HPDE6-E6E7 (cell line): ENCODE data around the gene GPA33.

Experiments
- DNase-seq: peaks from one replicate; pipeline ENCODE4 v3.0.0; 2011; ENCODE audit warnings: missing footprints; ENCODE audit errors: extremely low spot score

GPA33 gene, protein sequence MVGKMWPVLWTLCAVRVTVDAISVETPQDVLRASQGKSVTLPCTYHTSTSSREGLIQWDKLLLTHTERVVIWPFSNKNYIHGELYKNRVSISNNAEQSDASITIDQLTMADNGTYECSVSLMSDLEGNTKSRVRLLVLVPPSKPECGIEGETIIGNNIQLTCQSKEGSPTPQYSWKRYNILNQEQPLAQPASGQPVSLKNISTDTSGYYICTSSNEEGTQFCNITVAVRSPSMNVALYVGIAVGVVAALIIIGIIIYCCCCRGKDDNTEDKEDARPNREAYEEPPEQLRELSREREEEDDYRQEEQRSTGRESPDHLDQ

DNA sequence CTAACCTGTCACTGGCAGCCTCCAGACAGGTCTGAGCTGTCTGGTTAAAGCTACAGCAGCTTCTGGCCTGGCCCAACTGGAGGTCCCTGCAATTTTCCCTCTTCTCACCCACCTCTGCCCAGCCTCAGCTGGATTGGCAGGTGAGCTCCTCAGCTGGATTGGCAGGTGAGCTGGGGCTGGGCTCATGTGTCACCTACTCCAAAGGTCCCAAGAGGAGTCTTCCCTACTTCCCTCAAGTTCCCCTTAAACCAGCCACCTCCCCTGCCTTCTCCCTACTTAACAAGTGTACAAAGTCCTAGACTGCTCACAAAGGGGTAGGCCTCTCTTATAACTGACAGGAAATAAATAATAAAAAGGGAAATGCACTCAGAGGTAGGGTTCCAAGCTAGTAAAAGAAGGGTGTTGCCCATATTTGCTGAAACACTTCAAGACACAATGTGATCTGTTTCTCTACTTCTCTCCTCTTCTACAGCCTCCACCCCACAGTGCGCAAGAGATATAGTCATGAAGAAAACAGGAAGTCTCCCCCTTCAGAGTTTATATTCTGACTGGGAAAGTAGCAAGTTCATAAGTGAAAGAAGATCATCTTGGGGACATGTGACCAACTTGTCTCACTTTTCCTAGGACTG lies at the start of gene GPA33:
TSS of gene GPA33 (minus strand) at position 64 of the 629 bp plus-strand sequence. CDS start 90 bp downstream, outside the sequence.
- DNase-seq: no peak

- DNase-seq: no peak
Observed at GRCh38 chr1:167138703-167139102, 48.5 kb upstream of the GPA33 start.

DNA sequence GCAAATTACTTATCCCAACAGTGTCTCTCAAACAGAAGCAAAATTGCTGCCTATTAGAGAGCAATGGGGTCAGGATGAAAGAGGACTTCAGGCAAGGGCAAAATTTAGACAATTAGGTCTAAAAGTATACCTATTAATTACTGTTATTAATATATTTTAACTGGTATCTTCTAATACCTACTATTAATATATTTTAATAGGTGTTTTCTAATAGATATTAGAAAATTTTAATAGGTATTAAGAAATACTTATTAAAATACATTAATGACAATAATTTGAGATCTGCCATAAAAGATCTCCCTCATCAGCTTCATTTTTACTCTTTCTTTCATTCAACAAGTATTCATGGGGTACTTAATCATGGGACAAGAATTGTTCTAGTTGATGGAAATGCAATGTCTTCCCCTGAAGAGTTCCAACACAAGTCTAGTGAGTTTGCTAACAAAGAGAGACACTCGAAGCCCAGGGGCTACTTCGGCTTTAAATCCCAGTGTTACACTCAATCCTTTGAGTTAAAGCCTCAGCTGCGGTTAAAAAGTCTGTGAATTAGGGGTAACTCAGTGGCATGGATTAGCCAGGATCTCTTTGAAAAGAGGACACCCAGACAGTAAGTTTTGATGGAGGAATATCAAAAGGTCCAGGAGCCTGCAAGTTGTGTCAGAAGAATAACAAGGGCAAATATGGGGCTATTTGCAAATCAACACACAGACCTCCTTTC lies 47.8 kb upstream of the GPA33 start:
- no peak for DNase-seq

- DNase-seq: no peak
Observed at GRCh38 chr1:167137332-167137781, 47.2 kb upstream of the GPA33 start.

GRCh38 chr1:167136806-167137205 lies 46.6 kb upstream of the GPA33 start:
- DNase-seq: no peak

DNA sequence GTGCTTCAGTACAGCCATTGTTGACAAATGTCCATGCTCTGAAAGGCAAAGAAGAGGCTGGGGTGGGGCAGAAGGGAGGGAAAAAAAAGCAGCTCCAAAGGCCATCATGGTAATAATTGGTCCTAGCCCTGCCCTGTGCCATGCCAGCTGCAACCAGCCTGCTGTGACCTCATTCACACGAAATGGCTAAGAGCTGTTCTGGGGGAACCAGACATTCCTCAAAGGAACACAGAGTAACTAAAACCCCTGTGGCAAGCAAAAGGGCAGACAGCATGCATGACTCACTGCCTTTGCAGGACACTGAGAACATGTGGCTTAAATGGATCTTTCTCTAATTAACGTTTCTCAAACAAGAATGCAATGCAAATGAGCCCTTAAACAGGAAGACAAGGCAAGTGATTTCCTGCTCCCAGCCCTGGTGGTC lies 46.0 kb upstream of the GPA33 start:
- DNase-seq: peak; percentile 37

GRCh38 chr1:167135281-167135840 lies 45.2 kb upstream of the GPA33 start:
- no peak for DNase-seq

GRCh38 chr1:167132301-167133010 lies 42.3 kb upstream of the GPA33 start:
- DNase-seq: no peak

DNA sequence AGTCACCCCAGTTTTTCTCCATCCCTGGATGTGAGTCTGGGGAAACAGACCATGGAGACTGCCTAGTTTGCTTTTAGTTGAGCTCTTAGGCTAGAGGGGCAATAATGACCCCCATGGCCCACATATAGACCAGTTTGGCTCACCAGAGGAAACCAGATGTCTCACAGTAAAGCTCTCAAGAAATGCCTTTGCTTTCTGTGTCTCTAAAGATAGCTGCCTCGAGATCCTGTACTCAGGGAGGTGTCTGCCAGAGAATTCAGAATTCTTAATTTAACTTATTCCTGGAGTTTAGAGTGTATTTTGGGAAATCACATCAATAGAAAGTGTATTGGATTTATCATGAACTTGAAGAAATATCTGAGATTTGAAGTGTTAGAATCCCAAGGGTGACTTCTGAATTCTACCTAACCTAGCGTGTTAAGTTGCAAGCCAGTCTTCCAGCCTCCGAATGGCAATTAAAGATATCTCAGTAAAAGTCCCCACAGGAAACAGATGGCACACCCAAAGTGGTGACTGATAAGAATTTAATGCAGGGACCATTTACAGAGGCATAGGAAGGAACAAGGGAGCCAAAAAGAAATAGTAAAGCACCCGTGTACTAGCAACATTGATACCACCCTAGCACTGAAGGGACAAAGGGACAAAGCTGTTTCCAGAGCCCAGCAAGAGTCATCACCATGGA lies 40.8 kb upstream of the GPA33 start:
- DNase-seq: no peak

GRCh38 chr1:167128261-167129227 lies 38.4 kb upstream of the GPA33 start:
- DNase-seq: no peak

DNA sequence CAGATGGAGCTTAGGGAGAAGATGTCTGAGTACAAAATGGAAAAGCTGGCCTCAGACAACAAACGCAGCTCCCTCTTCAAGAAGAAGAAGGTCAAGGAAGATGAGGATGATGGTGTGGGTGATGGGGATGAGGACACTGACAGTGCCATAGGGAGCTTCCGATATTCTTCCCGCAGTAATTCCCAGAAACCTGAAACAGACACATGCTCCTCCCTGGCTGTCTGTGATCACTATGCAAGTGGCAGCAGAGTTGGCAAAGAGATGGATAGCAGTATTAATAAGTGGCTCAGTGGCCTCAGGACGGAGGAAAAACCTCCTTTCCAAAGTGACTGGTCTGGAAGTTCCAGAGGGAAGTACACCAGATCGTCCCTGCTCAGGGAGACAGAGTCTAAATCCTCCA lies 37.5 kb upstream of the GPA33 start:
- DNase-seq: no peak

- no peak for DNase-seq
Observed at GRCh38 chr1:167127236-167127635, 37.1 kb upstream of the GPA33 start.

GRCh38 chr1:167126811-167127210 lies 36.6 kb upstream of the GPA33 start:
- no peak for DNase-seq

- DNase-seq: no peak
Observed at GRCh38 chr1:167126317-167126716, 36.1 kb upstream of the GPA33 start.

DNA sequence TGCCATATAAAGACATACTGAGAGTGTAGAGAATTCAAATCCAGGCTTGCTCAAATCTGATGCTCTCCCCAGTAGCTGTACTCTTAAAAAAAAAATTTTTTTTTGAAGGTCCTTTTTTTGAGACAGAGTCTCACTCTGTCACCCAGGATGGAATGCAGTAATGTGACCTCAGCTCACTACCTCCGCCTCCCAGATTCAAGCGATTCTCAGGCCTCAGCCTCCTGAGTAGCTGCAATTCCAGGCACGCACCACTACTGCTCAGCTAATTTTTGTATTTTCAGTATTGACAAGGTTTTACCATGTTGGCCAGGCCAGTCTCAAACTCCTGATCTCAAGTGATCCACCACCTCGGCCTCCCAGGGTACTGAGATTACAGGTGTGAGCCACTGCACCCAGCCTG lies 32.4 kb upstream of the GPA33 start:
- DNase-seq: no peak

- no peak for DNase-seq
Observed at GRCh38 chr1:167122121-167122480, 31.9 kb upstream of the GPA33 start.

GRCh38 chr1:167121375-167122120 lies 31.4 kb upstream of the GPA33 start:
- peak; percentile 20 for DNase-seq

DNA sequence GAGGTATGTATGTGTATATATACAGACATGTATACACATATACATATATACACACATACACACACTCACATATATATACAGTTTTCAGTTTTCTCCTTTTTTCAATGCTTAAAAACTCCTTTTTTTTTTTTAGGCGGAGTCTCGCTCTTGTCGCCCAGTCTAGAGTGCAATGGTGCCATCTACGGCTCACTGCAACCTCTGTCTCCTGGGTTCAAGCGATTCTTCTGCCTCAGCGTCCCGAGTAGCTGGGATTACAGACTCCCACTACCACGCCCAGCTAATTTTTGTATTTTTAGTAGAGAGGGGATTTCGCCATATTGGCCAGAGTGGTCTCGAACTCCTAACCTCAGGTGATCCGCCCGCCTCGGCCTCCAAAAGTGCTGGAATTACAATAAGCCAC lies 30.7 kb upstream of the GPA33 start:
- no peak for DNase-seq

GRCh38 chr1:167119696-167120095 lies 29.5 kb upstream of the GPA33 start:
- no peak for DNase-seq
